ENCODE data around the gene LDAH.

Gene LDAH

GRCh38 chr2:20649576-20649975, 173.3 kb downstream of the LDAH start:
- DNase-seq: no peak
- in situ Hi-C loops (cut with HindIII; ENCODE audit: low pct_ligation_motif_present, low pct_unique_long_range_greater_than_20kb, low sequenced_read_pairs): loop anchor here (25.0 kb wide), 1 partner anchor 212 kb away; the partner anchor contains the start of gene RHOB

- in situ Hi-C loops (cut with HindIII; ENCODE audit: low pct_ligation_motif_present, low pct_unique_long_range_greater_than_20kb, low sequenced_read_pairs): loop anchor here (25.0 kb wide), 1 partner anchor 212 kb away; the partner anchor contains the start of gene RHOB
- DNase-seq: no peak
Observed at GRCh38 chr2:20648831-20649230, 174.1 kb downstream of the LDAH start.

- in situ Hi-C loops (cut with HindIII; ENCODE audit: low pct_ligation_motif_present, low pct_unique_long_range_greater_than_20kb, low sequenced_read_pairs): loop anchor here (25.0 kb wide), 1 partner anchor 211 kb away; the partner anchor contains the start of gene RHOB
- no peak for DNase-seq
Observed at GRCh38 chr2:20648206-20648605, 174.7 kb downstream of the LDAH start.

GRCh38 chr2:20647738-20648137, 175.2 kb downstream of the LDAH start:
- no peak for DNase-seq
- in situ Hi-C loops (cut with HindIII; ENCODE audit: low pct_ligation_motif_present, low pct_unique_long_range_greater_than_20kb, low sequenced_read_pairs): loop anchor here (25.0 kb wide), 1 partner anchor 210 kb away; the partner anchor contains the start of gene RHOB

DNA sequence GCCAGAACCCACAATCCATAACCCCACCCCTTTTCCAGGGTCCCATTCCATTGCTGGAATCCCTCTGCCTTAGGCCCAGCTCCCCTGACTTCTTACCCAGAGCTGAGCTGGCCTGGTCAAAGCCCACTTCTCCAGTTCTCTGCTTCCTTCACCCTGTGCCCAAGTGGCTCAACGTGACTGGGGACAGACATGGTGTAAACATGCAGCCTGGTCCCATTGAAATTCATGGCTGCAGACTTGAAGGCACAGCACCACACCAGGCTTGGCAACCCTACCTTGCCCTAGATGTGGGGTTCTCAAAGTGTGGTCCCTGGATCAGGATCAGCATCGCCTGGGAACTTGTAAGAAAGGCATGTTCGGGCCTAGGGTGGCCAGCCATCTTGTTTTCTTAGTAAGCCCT, 175.7 kb downstream of the LDAH start:
- no peak for DNase-seq
- in situ Hi-C loops (cut with HindIII; ENCODE audit: low pct_ligation_motif_present, low pct_unique_long_range_greater_than_20kb, low sequenced_read_pairs): loop anchor here (25.0 kb wide), 1 partner anchor 210 kb away; the partner anchor contains the start of gene RHOB

DNA sequence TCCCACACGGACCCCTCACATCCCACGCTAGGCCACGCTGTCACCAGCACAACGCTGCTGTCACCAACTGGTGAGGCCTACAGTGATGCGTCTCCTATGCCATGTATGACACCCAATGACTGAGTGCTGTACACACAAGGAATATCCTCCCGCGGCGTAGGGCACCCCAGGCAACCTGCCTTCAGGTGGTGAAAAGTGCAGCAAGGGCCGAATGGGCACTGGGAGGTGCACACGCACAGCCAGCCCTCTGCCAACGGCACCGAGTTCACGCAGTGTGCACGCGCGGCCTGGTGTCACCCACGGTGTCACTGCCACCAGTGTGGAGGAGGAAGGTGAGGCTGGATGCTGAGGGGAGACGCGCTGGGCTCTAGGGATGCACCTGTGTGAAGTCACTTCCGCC, 176.5 kb downstream of the LDAH start:
- no peak for DNase-seq
- in situ Hi-C loops (cut with HindIII; ENCODE audit: low pct_ligation_motif_present, low pct_unique_long_range_greater_than_20kb, low sequenced_read_pairs): loop anchor here (25.0 kb wide), 1 partner anchor 209 kb away; the partner anchor contains the start of gene RHOB

GRCh38 chr2:20645761-20646160, 177.1 kb downstream of the LDAH start:
- no peak for DNase-seq
- in situ Hi-C loops (cut with HindIII; ENCODE audit: low pct_ligation_motif_present, low pct_unique_long_range_greater_than_20kb, low sequenced_read_pairs): loop anchor here (25.0 kb wide), 1 partner anchor 208 kb away; the partner anchor contains the start of gene RHOB

- DNase-seq: no peak
- in situ Hi-C loops (cut with HindIII; ENCODE audit: low pct_ligation_motif_present, low pct_unique_long_range_greater_than_20kb, low sequenced_read_pairs): loop anchor here (25.0 kb wide), 1 partner anchor 208 kb away; the partner anchor contains the start of gene RHOB
Observed at GRCh38 chr2:20645301-20645701, 177.6 kb downstream of the LDAH start.

DNA sequence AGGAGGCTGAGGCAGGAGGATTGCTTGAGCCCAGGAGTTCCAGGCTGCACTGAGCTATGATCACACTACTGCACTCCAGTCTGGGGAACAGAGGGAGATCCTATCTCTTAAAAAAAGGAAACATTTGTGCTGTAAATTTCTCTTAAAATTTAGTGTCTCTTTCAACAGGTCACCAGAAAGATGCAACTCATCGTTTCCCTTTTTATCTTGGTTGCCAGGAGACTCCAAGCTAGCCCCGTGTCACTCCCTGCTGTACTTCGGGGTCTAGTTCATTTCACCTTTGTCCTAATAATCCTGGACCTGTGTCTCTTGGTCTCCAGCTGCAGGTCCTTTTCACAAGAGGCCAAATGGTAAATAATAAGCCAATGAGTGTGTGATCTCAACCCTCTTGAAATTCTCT, 179.1 kb downstream of the LDAH start:
- DNase-seq: no peak
- in situ Hi-C loops (cut with HindIII; ENCODE audit: low pct_ligation_motif_present, low pct_unique_long_range_greater_than_20kb, low sequenced_read_pairs): loop anchor here (25.0 kb wide), 1 partner anchor 207 kb away; the partner anchor contains the start of gene RHOB

DNA sequence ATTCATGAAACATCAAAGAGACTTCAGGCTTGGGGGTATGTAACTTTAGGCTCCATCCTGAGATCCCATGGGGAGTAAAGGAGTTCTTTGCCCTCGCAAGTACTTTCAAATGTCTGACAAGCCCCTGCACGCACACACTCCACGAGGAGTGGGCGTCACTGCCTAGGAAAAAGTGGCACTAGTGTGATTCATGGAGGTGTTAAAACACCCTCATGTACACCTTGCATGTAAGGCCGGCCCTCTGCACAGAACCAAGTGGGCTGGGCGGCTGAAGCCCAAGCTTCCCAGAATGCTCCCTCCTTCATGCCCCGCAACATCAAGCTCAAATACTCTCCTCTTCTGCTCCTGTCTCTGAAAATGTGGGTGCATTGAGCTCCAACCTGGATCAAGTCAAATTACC, 179.8 kb downstream of the LDAH start:
- no peak for DNase-seq
- in situ Hi-C loops (cut with HindIII; ENCODE audit: low pct_ligation_motif_present, low pct_unique_long_range_greater_than_20kb, low sequenced_read_pairs): loop anchor here (25.0 kb wide), 1 partner anchor 206 kb away; the partner anchor contains the start of gene RHOB

- in situ Hi-C loops (cut with HindIII; ENCODE audit: low pct_ligation_motif_present, low pct_unique_long_range_greater_than_20kb, low sequenced_read_pairs): loop anchor here (25.0 kb wide), 1 partner anchor 205 kb away; the partner anchor contains the start of gene RHOB
- DNase-seq: peak; percentile 82
Observed at GRCh38 chr2:20642055-20642971, 180.6 kb downstream of the LDAH start.

GRCh38 chr2:20641123-20641985, 181.5 kb downstream of the LDAH start:
- in situ Hi-C loops (cut with HindIII; ENCODE audit: low pct_ligation_motif_present, low pct_unique_long_range_greater_than_20kb, low sequenced_read_pairs): loop anchor here (25.0 kb wide), 1 partner anchor 204 kb away; the partner anchor contains the start of gene RHOB
- DNase-seq: peak; percentile 71

- no peak for DNase-seq
- in situ Hi-C loops (cut with HindIII; ENCODE audit: low pct_ligation_motif_present, low pct_unique_long_range_greater_than_20kb, low sequenced_read_pairs): loop anchor here (25.0 kb wide), 1 partner anchor 203 kb away; the partner anchor contains the start of gene RHOB
Observed at GRCh38 chr2:20640411-20641122, 182.3 kb downstream of the LDAH start.

DNA sequence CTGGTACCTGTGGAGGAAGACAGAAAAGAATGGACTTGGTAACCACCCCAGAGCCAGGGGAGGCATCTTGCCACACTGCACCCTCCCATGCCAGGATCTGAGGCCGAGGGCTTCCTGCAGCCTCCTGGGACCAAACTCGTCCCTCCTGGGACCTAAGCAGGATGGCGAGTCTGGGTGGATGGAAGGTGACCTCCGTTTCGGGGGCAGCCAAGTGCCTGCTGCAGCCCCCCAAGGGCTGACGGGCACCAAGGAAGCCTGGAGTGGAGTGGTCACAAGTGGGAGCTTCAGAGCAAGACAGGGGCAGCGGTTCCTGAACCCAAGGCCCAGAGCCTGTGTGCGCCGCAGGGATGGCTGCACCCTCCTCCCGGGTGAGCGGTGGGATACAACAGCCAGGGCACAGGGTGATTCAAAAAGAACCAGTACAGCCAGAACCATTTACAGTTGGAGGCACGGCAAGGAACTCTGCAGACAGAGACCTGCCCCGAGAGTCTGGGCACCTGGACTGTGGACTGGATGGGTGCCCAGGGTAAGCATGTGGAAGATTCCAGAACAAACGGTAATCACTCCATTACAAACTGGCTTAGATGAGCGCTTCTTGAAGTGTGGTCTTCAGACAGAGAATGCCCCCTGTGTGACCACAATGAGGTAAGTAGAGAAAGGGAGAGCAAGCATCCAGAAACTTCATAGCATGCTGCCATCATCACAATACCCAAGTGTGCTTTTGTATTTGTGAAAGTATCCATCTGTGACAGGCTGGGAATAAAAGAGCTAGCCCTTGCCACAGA, 184.1 kb downstream of the LDAH start:
- peak; percentile 29 for DNase-seq
- in situ Hi-C loops (cut with HindIII; ENCODE audit: low pct_ligation_motif_present, low pct_unique_long_range_greater_than_20kb, low sequenced_read_pairs): loop anchor here (25.0 kb wide), 1 partner anchor 202 kb away; the partner anchor contains the start of gene RHOB

GRCh38 chr2:20638014-20638413, 184.9 kb downstream of the LDAH start:
- no peak for DNase-seq
- in situ Hi-C loops (cut with HindIII; ENCODE audit: low pct_ligation_motif_present, low pct_unique_long_range_greater_than_20kb, low sequenced_read_pairs): loop anchor here (25.0 kb wide), 1 partner anchor 201 kb away; the partner anchor contains the start of gene RHOB

GRCh38 chr2:20637147-20637546, 185.8 kb downstream of the LDAH start:
- DNase-seq: no peak
- in situ Hi-C loops (cut with HindIII; ENCODE audit: low pct_ligation_motif_present, low pct_unique_long_range_greater_than_20kb, low sequenced_read_pairs): loop anchor here (25.0 kb wide), 1 partner anchor 200 kb away; the partner anchor contains the start of gene RHOB
